ENCODE data around the gene OR2B6.
"Not testable (repeated sequence)": the region's sequence is repeated elsewhere in the genome, so short reads cannot be mapped to it uniquely, and the experiment has no call there.

Gene OR2B6

DNA sequence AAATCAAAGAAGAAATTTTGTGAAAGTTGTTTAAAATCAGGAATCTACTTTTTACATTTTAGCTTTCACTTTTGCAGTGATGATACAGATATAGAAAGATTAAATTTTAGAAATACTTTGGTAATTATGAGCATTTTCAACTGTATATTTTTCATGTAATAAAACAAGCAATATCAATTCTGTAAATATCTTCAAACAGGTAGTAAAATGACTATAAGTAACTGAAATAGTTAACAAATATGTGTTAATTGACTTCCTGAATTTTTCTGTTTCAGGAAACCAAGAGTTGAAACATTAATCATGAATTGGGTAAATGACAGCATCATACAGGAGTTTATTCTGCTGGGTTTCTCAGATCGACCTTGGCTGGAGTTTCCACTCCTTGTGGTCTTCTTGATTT lies at the start of gene OR2B6:
TSS of gene OR2B6 (plus strand) at position 301 of the 400 bp plus-strand sequence. CDS start at position 301, 0 bp downstream.
- no peak for DNase-seq (ENCODE audit: extremely low read depth, low read depth)
- no peak for TF ChIP-seq CTCF (IDR thresholded peaks at IDR 0.05; ENCODE audit: low read depth, low read length)

DNA sequence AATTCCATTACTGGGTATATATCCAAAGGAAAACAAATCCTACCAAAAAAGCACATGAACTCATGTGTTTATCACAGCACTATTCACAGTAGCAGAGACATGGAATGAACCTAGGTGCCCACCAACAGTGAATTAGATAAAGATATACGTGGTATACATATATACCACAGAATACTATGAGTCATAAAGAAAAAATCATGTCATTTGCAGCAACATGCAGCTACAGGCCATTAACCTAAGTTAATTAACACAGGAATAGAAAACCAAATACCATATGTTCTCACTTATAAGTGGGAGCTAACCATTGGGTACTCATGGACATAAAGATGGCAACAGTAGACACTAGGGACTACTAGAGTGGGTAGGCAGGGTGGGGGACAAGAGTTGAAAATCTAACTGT lies 49.0 kb upstream of the OR2B6 start:
- TF ChIP-seq CTCF (IDR thresholded peaks at IDR 0.05; ENCODE audit: low read depth, low read length): no peak
- no peak for DNase-seq (ENCODE audit: extremely low read depth, low read depth)

- TF ChIP-seq CTCF (IDR thresholded peaks at IDR 0.05; ENCODE audit: low read depth, low read length): no peak
- DNase-seq (ENCODE audit: extremely low read depth, low read depth): no peak
These were observed 45.0 kb upstream of the OR2B6 start, which contains the start of gene OR2B2 for GRCh38 chr6:27911956-27912446. OR2B2 (minus strand) TSS chr6:27912396; CDS start chr6:27912319, 77 bp downstream.

GRCh38 chr6:27922949-27923348 lies 34.1 kb upstream of the OR2B6 start:
- DNase-seq (ENCODE audit: extremely low read depth, low read depth): no peak

DNA sequence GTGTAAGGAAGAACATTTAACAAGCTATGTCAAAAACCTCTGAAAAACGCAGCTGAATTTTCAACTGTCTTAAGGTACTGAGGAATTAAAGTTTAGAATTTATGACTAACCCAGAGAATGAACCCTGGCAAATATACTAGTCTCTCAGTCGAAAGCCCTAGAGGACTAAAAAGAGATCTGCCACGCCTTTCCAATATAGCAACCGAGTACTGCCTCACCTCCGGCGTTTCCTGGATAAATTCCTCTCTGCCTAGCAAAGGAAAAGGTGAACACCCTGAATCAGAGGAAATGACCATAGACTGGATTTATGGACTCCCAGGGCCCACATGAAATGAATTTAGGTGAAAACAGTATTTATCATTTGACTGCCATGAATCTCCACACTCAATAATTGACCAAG lies 32.9 kb upstream of the OR2B6 start:
- no peak for DNase-seq (ENCODE audit: extremely low read depth, low read depth)
- no peak for TF ChIP-seq CTCF (IDR thresholded peaks at IDR 0.05; ENCODE audit: low read depth, low read length)

More at GRCh38 chr6:27922949-27923348, 34.1 kb upstream of the OR2B6 start:
- no peak for TF ChIP-seq CTCF (IDR thresholded peaks at IDR 0.05; ENCODE audit: low read depth, low read length)

DNA sequence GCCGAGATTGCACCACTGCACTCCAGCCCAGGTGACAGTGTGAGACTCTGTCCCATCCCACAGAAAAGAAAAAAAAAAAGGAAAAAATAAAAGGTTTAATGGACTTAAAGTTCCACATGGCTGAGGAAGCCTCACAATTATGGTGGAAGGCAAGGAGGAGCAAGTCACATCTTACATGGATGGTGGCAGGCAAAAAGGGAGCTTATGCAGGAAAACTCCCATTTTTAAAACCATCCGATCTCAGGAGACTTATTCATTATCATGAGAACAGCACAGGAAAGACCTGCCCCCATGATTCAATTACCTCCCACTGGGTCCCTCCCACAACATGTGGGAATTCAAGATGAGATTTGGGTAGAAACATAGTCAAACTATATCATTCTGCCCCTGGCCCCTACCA lies 29.0 kb upstream of the OR2B6 start:
- not testable (repeated sequence) for DNase-seq (ENCODE audit: extremely low read depth, low read depth)

- not testable (repeated sequence) for DNase-seq (ENCODE audit: extremely low read depth, low read depth)
These were observed 27.1 kb upstream of the OR2B6 start for GRCh38 chr6:27929930-27930329.

DNA sequence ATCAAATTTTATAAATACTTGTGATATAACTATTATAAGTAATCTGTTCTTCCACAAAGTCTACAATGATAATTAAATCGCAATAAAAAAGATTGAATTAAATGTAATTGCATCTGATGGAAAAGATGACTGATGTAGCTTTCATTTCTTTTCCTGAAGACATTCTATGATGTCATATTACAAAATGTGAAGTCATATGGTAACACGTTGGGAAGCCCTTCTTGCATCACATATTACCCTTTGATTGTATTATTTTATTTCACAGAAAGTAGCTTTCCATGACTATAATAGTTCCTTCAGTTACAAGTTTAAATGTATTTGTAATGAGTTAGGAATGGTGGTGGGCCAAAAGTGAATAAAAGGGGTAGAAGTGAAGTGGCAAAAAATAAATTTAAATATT lies 25.8 kb upstream of the OR2B6 start:
- TF ChIP-seq CTCF (IDR thresholded peaks at IDR 0.05; ENCODE audit: low read depth, low read length): no peak
- DNase-seq (ENCODE audit: extremely low read depth, low read depth): no peak
